Hepatocyte (in vitro differentiated cells): ENCODE measurements around the gene VWCE. TPM values are rescaled to one million over a fixed set of nuclear protein-coding genes. Genes with fewer than 3 reads are reported as not detected.
"Not testable (repeated sequence)": the region's sequence is repeated elsewhere in the genome, so short reads cannot be mapped to it uniquely, and the experiment has no call there.

Experiments used
- DNase-seq: peaks from one replicate; pipeline ENCODE4 v3.0.0-alpha.2; 2016; ENCODE audit warnings: low spot score
- H2AFZ ChIP-seq: fragments of 200-600 bp; sonication (generic); 2 replicates; pipeline ENCODE4 v1.6.0; 2016; ENCODE audit warnings: antibody characterized with exemption, mild to moderate bottlenecking
- H3K27ac ChIP-seq: fragments of 200-600 bp; sonication (generic); 2 replicates; pipeline ENCODE4 v1.5.1; 2016; ENCODE audit warnings: mild to moderate bottlenecking
- H3K27me3 ChIP-seq: fragments of 200-600 bp; sonication (generic); 2 replicates; pipeline ENCODE4 v1.6.1; 2016
- H3K36me3 ChIP-seq: fragments of 200-600 bp; sonication (generic); replicated peaks from 2 replicates; pipeline ENCODE4 v1.5.1; 2016; ENCODE audit warnings: low read depth; ENCODE audit not compliant: insufficient read depth
- H3K4me1 ChIP-seq: fragments of 200-600 bp; sonication (generic); 2 replicates; pipeline ENCODE4 v1.5.1; 2016; ENCODE audit warnings: mild to moderate bottlenecking, moderate library complexity; ENCODE audit not compliant: insufficient read depth
- H3K4me2 ChIP-seq: fragments of 200-600 bp; sonication (generic); 2 replicates; pipeline ENCODE4 v1.6.0; 2016
- H3K4me3 ChIP-seq: fragments of 200-600 bp; sonication (generic); 2 replicates; pipeline ENCODE4 v1.5.1; 2016; ENCODE audit warnings: mild to moderate bottlenecking
- H3K79me2 ChIP-seq: fragments of 200-600 bp; sonication (generic); 2 replicates; pipeline ENCODE4 v1.6.0; 2017; ENCODE audit warnings: mild to moderate bottlenecking
- H3K9me2 ChIP-seq: fragments of 200-600 bp; sonication (generic); replicated peaks from 2 replicates; pipeline ENCODE4 v1.6.0; 2017; ENCODE audit warnings: mild to moderate bottlenecking; ENCODE audit not compliant: insufficient read depth
- H3K9me3 ChIP-seq: fragments of 200-600 bp; sonication (generic); 2 replicates; pipeline ENCODE4 v1.5.1; 2016; ENCODE audit warnings: low read depth, mild to moderate bottlenecking
- H4K20me1 ChIP-seq: fragments of 200-600 bp; sonication (generic); 2 replicates; pipeline ENCODE4 v1.6.0; 2016; ENCODE audit warnings: mild to moderate bottlenecking; ENCODE audit not compliant: insufficient read depth, poor library complexity, severe bottlenecking
- WGBS: methylation state at CpG from one replicate; pipeline ENCODE4 v1.1.6; 2016; ENCODE audit warnings: low lambda C conversion rate; ENCODE audit errors: missing lambda C conversion rate; 5-methylcytosine and 5-hydroxymethylcytosine counted together
- polyA plus RNA-seq: library from polyadenylated mRNA; unstranded; fragments of >200 nt; fragmentation: Nextera tagmentation; extraction: Ambion mirVana; gene quantifications from 2 replicates; pipeline ENCODE4 v1.2.1, GENCODE V29; 2016
- total RNA-seq: library from RNA; depleted of rRNA; stranded (reverse); fragments of >200 nt; gene quantifications from 2 replicates; pipeline ENCODE4 v1.2.3, GENCODE V29; 2014

VWCE gene
- total and polyA plus RNA-seq, 2 experiments from 2014 or later = 6.7 to 13.4 TPM

DNA sequence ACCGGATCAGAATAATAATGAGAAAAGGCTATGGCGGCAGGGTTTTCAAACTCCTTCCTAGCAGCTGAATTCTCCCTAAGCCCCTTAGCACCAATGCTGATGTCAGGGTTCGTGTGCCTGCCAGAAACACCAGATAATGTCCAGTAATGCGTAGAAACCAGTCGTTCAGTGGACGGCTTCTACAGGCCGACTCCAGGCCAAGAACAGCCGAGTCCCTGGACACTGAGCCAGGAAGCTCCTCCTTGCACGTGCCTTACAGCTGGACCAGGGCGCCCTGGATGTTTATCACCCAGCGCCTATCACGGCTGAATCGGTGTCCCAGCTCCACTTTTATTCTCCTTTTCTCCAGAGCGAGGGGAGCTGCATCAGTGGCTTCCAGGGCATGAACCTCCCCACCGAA is 64.1 kb downstream of the VWCE start:
- WGBS = no CpG with 5 or more reads among the region's 15 CpGs
- not testable (repeated sequence) for H3K4me2 ChIP-seq, H3K27ac ChIP-seq, H3K4me1 ChIP-seq, H3K27me3 ChIP-seq, H4K20me1 ChIP-seq, DNase-seq, H3K9me2 ChIP-seq, H3K79me2 ChIP-seq, H3K36me3 ChIP-seq, H3K4me3 ChIP-seq, H2AFZ ChIP-seq, H3K9me3 ChIP-seq

- H3K27me3 ChIP-seq = not testable (repeated sequence)
Observed at GRCh38 chr11:61229458-61229857, 65.7 kb downstream of the VWCE start.

DNA sequence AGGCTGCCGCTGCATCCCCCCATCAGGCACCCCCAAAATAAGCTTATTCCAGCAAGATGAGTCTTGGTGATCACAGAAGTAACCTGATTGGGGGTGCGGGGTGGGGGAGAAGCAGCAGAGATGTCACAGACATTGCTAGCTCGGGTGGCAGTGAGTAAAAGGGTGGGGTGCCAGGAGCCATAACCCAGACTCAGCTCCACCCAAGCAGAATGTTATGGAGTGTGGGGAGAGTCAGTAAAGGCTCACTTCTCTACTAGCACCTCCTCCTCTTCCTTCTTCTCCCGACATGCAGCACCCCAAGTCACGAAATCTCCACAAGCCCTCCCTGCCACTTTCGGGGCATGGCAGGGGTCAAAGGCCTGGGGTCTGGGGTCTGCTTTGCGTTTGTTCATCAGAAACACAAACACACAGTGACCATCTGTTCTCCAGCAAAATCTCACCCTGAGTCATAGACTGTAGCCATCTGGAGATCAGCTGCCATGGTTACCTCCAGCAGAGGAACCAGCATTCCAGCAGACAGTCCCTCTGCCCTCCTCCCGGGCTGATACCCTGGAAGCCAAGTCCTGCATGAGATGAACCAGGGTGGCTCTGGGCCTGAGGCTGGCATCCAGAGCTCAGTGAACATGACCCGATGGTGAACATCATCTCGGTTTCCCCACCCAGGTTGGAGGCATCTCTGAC is 68.5 kb downstream of the VWCE start:
- H3K4me3 ChIP-seq, H2AFZ ChIP-seq, H3K36me3 ChIP-seq, H3K79me2 ChIP-seq, H3K4me2 ChIP-seq, H4K20me1 ChIP-seq, H3K9me3 ChIP-seq, H3K27ac ChIP-seq, H3K4me1 ChIP-seq, H3K27me3 ChIP-seq, H3K9me2 ChIP-seq, DNase-seq: not testable (repeated sequence)
- no CpG with 5 or more reads among the region's 10 CpGs for WGBS

More at GRCh38 chr11:61229458-61229857, 65.7 kb downstream of the VWCE start:
- WGBS = no CpG with 5 or more reads among the region's 6 CpGs
- H3K36me3 ChIP-seq, H3K9me2 ChIP-seq, H3K9me3 ChIP-seq, H3K4me1 ChIP-seq, H4K20me1 ChIP-seq, H3K27ac ChIP-seq, H2AFZ ChIP-seq, H3K4me2 ChIP-seq, H3K79me2 ChIP-seq, H3K4me3 ChIP-seq, DNase-seq: not testable (repeated sequence)

DNA sequence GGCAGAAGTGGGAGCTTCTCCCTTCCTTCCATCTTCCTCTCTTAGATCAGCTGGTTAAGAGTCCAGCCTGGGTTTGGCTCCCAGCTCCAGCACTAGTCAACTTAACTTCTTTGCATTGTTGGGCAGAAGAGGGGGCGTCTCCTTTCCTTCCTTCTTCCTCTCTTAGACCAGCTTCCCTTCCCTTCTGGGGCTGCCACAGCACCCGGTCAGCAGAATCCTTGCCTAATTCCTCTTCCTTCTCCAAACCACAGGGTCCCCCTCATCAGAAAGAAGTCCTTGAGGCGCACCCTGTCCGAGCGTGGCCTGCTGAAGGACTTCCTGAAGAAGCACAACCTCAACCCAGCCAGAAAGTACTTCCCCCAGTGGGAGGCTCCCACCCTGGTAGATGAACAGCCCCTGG is 72.4 kb downstream of the VWCE start:
- not testable (repeated sequence) for H4K20me1 ChIP-seq, H3K4me2 ChIP-seq, DNase-seq, H3K9me2 ChIP-seq, H3K27ac ChIP-seq, H3K36me3 ChIP-seq, H3K4me3 ChIP-seq, H3K9me3 ChIP-seq, H3K4me1 ChIP-seq, H3K27me3 ChIP-seq, H3K79me2 ChIP-seq, H2AFZ ChIP-seq
- WGBS = no CpG with 5 or more reads among the region's 5 CpGs

GRCh38 chr11:61222047-61222446 is 73.1 kb downstream of the VWCE start, which contains the start of gene PGA4:
Gene PGA4 (plus strand): TSS chr11:61222347. CDS start chr11:61222401, 54 bp downstream.
- H3K9me3 ChIP-seq, H3K36me3 ChIP-seq, H3K27me3 ChIP-seq, H3K4me1 ChIP-seq, H3K79me2 ChIP-seq, H3K9me2 ChIP-seq, H4K20me1 ChIP-seq, H3K4me3 ChIP-seq, H3K4me2 ChIP-seq, H3K27ac ChIP-seq, DNase-seq, H2AFZ ChIP-seq: not testable (repeated sequence)
- WGBS = no CpG with 5 or more reads among the region's 8 CpGs

DNA sequence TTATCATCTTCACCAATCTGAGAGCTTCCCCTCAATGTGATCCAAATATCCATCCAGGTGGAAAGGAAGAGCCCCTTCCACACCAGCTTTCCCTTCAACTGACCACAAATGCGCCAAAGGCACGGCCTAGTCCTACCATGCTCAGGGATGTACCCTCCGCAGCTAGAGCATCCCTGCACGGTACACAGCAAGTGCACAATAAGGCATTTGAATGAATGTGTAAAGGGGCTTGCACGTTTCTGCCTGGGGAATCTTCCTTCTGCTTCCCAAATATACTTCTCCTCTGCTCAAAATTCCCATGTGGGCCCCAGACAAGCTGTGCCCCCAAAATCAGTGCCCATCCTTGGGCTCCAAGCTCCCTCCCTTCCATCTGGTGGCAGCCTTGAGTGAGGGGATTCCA is 76.1 kb downstream of the VWCE start:
- WGBS = 89% methylated on average over 5 of the region's 5 CpGs

DNA sequence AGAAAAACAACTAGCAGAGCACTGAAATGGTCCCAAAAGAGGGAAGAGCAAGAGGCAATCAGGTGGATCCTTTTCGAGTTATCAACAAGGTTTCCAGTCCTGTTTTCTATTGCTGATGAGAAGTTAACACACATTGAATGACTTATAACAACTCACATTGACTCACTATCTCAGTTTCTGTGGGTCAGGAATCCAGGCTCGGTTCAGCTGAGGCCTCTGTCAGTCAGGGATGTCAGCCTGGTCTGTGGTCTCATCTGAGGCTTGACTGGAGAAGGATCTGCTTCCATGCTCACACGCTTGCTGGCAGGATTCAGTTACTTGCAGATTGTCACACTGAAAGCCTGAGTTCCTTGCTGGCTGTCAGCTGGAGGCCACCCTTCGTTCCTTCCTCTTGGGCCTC is 76.8 kb downstream of the VWCE start:
- H4K20me1 ChIP-seq, H3K4me1 ChIP-seq, H3K9me3 ChIP-seq, DNase-seq, H3K4me3 ChIP-seq, H3K27me3 ChIP-seq, H3K27ac ChIP-seq, H3K79me2 ChIP-seq, H3K36me3 ChIP-seq, H2AFZ ChIP-seq, H3K4me2 ChIP-seq, H3K9me2 ChIP-seq: not testable (repeated sequence)
- WGBS = no CpG with 5 or more reads among the region's 4 CpGs

More for the DNA sequence above, 76.1 kb downstream of the VWCE start:
- not testable (repeated sequence) for H4K20me1 ChIP-seq, H3K4me2 ChIP-seq, H2AFZ ChIP-seq, DNase-seq, H3K9me2 ChIP-seq, H3K4me1 ChIP-seq, H3K9me3 ChIP-seq, H3K27me3 ChIP-seq, H3K27ac ChIP-seq, H3K36me3 ChIP-seq, H3K4me3 ChIP-seq, H3K79me2 ChIP-seq

GRCh38 chr11:61213711-61214324 is 81.3 kb downstream of the VWCE start:
- H3K9me3 ChIP-seq, H2AFZ ChIP-seq, H3K36me3 ChIP-seq, H3K4me3 ChIP-seq, H3K79me2 ChIP-seq, H3K9me2 ChIP-seq, H4K20me1 ChIP-seq, H3K4me2 ChIP-seq, H3K4me1 ChIP-seq, H3K27ac ChIP-seq, DNase-seq, H3K27me3 ChIP-seq: not testable (repeated sequence)
- no CpG with 5 or more reads among the region's 3 CpGs for WGBS

- not testable (repeated sequence) for H4K20me1 ChIP-seq, H3K4me3 ChIP-seq, H3K4me2 ChIP-seq, H3K9me3 ChIP-seq, H3K27me3 ChIP-seq, H3K4me1 ChIP-seq, H3K79me2 ChIP-seq, H3K36me3 ChIP-seq, DNase-seq, H3K27ac ChIP-seq, H2AFZ ChIP-seq, H3K9me2 ChIP-seq
- WGBS = no CpG with 5 or more reads among the region's 15 CpGs
Observed at GRCh38 chr11:61212202-61212601, 82.9 kb downstream of the VWCE start.
